Measurements from ENCODE around the gene FBLN7. TPM values are rescaled to one million over a fixed set of nuclear protein-coding genes. Genes with fewer than 3 reads are reported as not detected.

Gene FBLN7
- total and polyA plus RNA-seq, 2 of the 8 experiments (the other 6 are each of a cell fraction or from before 2014, with no cell fraction given), result 0.30 to 0.77 TPM

- Histone ChIP-seq H3K4me3 (ENCODE audit: extremely low read depth in 1 of 4, insufficient read depth in 2 of 4, low read depth in 3 of 4, low read length in 4 of 4) (no peak overlapping the region), H3K27ac (ENCODE audit: low read depth, low read length) (no peak overlapping the region), H3K14ac (ENCODE audit: insufficient read length) (no peak overlapping the region), H3K56ac (replicated peaks; ENCODE audit: insufficient read length, low read depth, low read length) (no peak overlapping the region), H3K4me2 (ENCODE audit: insufficient read depth in 1 of 2, low read depth in 2 of 2, low read length in 2 of 2) (no peak overlapping the region), H3K23me2 (ENCODE audit: low read depth, low read length) (no peaks in the 10 kb centered on the region), H3K36me3 (ENCODE audit: control insufficient read depth in 2 of 4, insufficient read depth in 4 of 4, low read length in 3 of 4) (no peaks in the 10 kb centered on the region), H2BK15ac (ENCODE audit: low read length) (no peak overlapping the region), H3K27me3 (replicated peaks in 1 of 4; ENCODE audit: control insufficient read depth in 3 of 4, extremely low read depth in 1 of 4, insufficient read depth in 3 of 4, low read length in 3 of 4) (no peaks in the 10 kb centered on the region; a peak in 1 of 7 replicates), H3K9me3 (ENCODE audit: insufficient read depth in 2 of 2, low read depth in 1 of 2, low read length in 1 of 2) (no peaks in the 10 kb centered on the region), H4K20me1 (replicated peaks in 1 of 2; ENCODE audit: control insufficient read depth in 1 of 2, insufficient read depth in 2 of 2, low read length in 2 of 2) (no peaks in the 10 kb centered on the region), H2BK120ac (replicated peaks; ENCODE audit: low read depth, low read length) (no peak overlapping the region), H3K4ac (replicated peaks; ENCODE audit: insufficient read length, low read depth, low read length) (no peak overlapping the region), H3K23ac (ENCODE audit: insufficient read length) (no peak overlapping the region), H2AK5ac (ENCODE audit: low read depth, low read length) (no peak overlapping the region), H3K9ac (replicated peaks in 1 of 4; ENCODE audit: extremely low read depth in 1 of 4, low read depth in 3 of 4, low read length in 3 of 4) (no peak overlapping the region), H3K4me1 (replicated peaks in 1 of 4; ENCODE audit: control insufficient read depth in 3 of 4, insufficient read depth in 4 of 4, low read length in 3 of 4) (peaks cover 0 to 7% (median 2%) of the 10 kb centered on the region in 4 experiments; a peak in 3 of 7 replicates), H2BK20ac (ENCODE audit: low read length) (no peak overlapping the region), H3K79me2 (ENCODE audit: control insufficient read depth in 1 of 2, insufficient read depth in 2 of 2, low read length in 2 of 2) (no peaks in the 10 kb centered on the region), H4K91ac (replicated peaks; ENCODE audit: insufficient read length, low read length) (no peak overlapping the region), H3K18ac (ENCODE audit: extremely low read depth, low read length) (no peak overlapping the region), H3K79me1 (ENCODE audit: low read depth, low read length) (no peaks in the 10 kb centered on the region), H2BK5ac (ENCODE audit: low read depth, low read length) (no peak overlapping the region), H4K5ac (ENCODE audit: insufficient read length, low read depth, low read length) (no peak overlapping the region), H4K8ac (ENCODE audit: extremely low read depth, insufficient read depth, low read length) (no peak overlapping the region), H2AFZ (ENCODE audit: low read length) (no peak overlapping the region), H2BK12ac (ENCODE audit: low read depth, low read length) (peak overlapping the region; percentile 31; the same call in 1 of the 2 replicates)
- ChIA-PET CTCF (ENCODE audit: partially characterized antibody) (no interaction called here), POLR2A (ENCODE audit: partially characterized antibody) (interaction anchor here (1.2 kb wide), 1 partner anchor 9 kb away, joined by 3 read pairs; no protein-coding TSS in a partner anchor)
- WGBS, 2 experiments (ENCODE audit: extremely low coverage in 1 of 2, insufficient coverage in 1 of 2, insufficient read length in 1 of 2, insufficient replicate concordance in 2 of 2, low coverage in 1 of 2, low lambda C conversion rate in 2 of 2, missing lambda C conversion rate in 1 of 2), result 88% methylated on average over 18 of the region's 18 CpGs; no CpG with 5 or more reads in 1 of the 2 experiments
- FAIRE-seq, result no peak
- peak in 1 of 2 experiments; percentile 29 for DNase-seq (ENCODE audit: low read depth in 1 of 2, low spot score in 2 of 2)
- TF ChIP-seq CHD1 (IDR thresholded peaks at IDR 0.05; ENCODE audit: low read depth, low read length) (no peak), POLR2A (IDR thresholded peaks at IDR 0.05; ENCODE audit: control extremely low read depth in 1 of 2, low read depth in 2 of 2, low read length in 2 of 2) (no peak), POU5F1 (IDR thresholded peaks at IDR 0.05; ENCODE audit: low read depth, low read length) (no peak), BRCA1 (IDR thresholded peaks at IDR 0.05; ENCODE audit: low read depth, low read length) (no peak), NRF1 (IDR thresholded peaks at IDR 0.05; ENCODE audit: low read depth, low read length) (no peak), POLR2AphosphoS5 (IDR thresholded peaks at IDR 0.05; ENCODE audit: low read depth, low read length) (no peak), SIX5 (IDR thresholded peaks at IDR 0.05; ENCODE audit: low read depth, low read length) (no peak), EP300 (IDR thresholded peaks at IDR 0.05; ENCODE audit: borderline replicate concordance in 1 of 2, low read depth in 2 of 2, low read length in 2 of 2) (no peak), JUN (IDR thresholded peaks at IDR 0.05; ENCODE audit: low read depth, low read length) (no peak), TEAD4 (IDR thresholded peaks at IDR 0.05; ENCODE audit: low read depth, low read length) (no peak), CTBP2 (IDR thresholded peaks at IDR 0.05; ENCODE audit: borderline replicate concordance, insufficient read depth, insufficient read length, low read length) (no peak), SUZ12 (IDR thresholded peaks at IDR 0.05; ENCODE audit: low read length) (no peak), CHD2 (IDR thresholded peaks at IDR 0.05; ENCODE audit: low read length) (no peak), PHF8 (conservative IDR thresholded peaks at IDR 0.05; ENCODE audit: low read depth, low read length) (no peak)
These were observed 13.7 kb downstream of the FBLN7 start for GRCh38 chr2:112151701-112152440.

Measured in H1 (cell line).